Suprapubic skin (tissue), 4 donors: ENCODE data around the gene TRABD2A. TPM values are rescaled to one million over a fixed set of nuclear protein-coding genes. Genes with fewer than 3 reads are reported as not detected.

Source experiments
- DNase-seq, 2 donors: peaks; one replicate each; pipeline ENCODE4 v3.0.0-alpha.2; 2019; ENCODE audit warnings: low spot score in 2 of 2
- H3K27ac ChIP-seq: fragments of 200-600 bp; sonication (generic); one replicate; pipeline ENCODE4 v1.5.1; 2019
- H3K27me3 ChIP-seq: fragments of 200-600 bp; sonication (generic); one replicate; pipeline ENCODE4 v1.5.1; 2019
- H3K36me3 ChIP-seq: fragments of 200-600 bp; sonication (generic); one replicate; pipeline ENCODE4 v1.5.1; 2019
- H3K4me1 ChIP-seq: fragments of 200-600 bp; sonication (generic); one replicate; pipeline ENCODE4 v1.5.1; 2019
- H3K4me3 ChIP-seq: fragments of 200-600 bp; sonication (generic); one replicate; pipeline ENCODE4 v1.5.1; 2019; ENCODE audit warnings: mild to moderate bottlenecking
- H3K9me3 ChIP-seq: fragments of 200-600 bp; sonication (generic); one replicate; pipeline ENCODE4 v1.5.1; 2019
- EP300 ChIP-seq: sonication (generic); formaldehyde crosslinking; IDR thresholded peaks from one replicate; pipeline ENCODE4 v1.6.1; 2017; ENCODE audit warnings: antibody characterized with exemption
- POLR2A ChIP-seq, 2 donors: fragments of 450-650 bp; IDR thresholded peaks; one replicate each; pipeline ENCODE4 v1.6.1; 2017; ENCODE audit warnings: antibody characterized with exemption in 2 of 2, mild to moderate bottlenecking in 2 of 2, moderate library complexity in 2 of 2
- POLR2AphosphoS5 ChIP-seq, 3 donors: sonication (generic); formaldehyde crosslinking; IDR thresholded peaks; one replicate each; pipeline ENCODE4 v1.6.1; 2017; ENCODE audit warnings: antibody characterized with exemption in 3 of 3
- WGBS: methylation state at CpG from one replicate; pipeline ENCODE4 v1.1.5; 2018; 5-methylcytosine and 5-hydroxymethylcytosine counted together
- total RNA-seq, 4 donors: library from RNA; depleted of rRNA; stranded (reverse); fragments of >200 nt; gene quantifications; one replicate each; pipeline ENCODE4 v1.1.0, GENCODE V29; 2016
- TF ChIP-seq, protein P1 (sequence below), 2 donors: fragments of 200-600 bp in 1 of 2; fragments of 450-650 bp in 1 of 2; sonication (generic) in 1 of 2; IDR thresholded peaks; one replicate each; pipeline ENCODE4 v1.5.1; 2016 to 2019; ENCODE audit warnings: antibody characterized with exemption in 2 of 2, mild to moderate bottlenecking in 1 of 2, moderate library complexity in 1 of 2

Gene TRABD2A
- total RNA-seq, 4 donors from 2014 or later, result 0.68 to 2.4 (median 1.7) TPM; not detected in 1

DNA sequence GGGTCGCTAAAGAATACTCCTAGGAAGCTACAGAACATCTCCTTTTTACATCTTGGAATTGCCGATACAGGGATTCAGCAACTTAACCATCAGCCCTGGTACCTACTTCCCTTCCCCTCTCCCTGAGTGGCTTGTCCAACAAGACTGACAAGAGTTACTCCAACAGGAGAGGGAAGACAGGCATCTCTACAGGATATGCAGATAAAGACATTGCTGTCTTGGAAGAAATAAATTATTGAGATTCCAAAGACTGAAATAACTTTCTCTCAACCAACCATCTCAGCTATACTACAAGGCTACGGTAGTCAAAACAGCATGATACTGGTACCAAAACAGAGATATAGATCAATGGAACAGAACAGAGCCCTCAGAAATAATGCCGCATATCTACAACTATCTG is 87.2 kb downstream of the TRABD2A start:
- Histone ChIP-seq H3K9me3 (no peaks in the 10 kb centered on the region), H3K4me3 (no peak overlapping the region), H3K4me1 (no peaks in the 10 kb centered on the region), H3K27me3 (no peaks in the 10 kb centered on the region), H3K27ac (no peak overlapping the region), H3K36me3 (no peaks in the 10 kb centered on the region)
- TF ChIP-seq POLR2A (IDR thresholded peaks at IDR 0.05) (no peak), EP300 (no peak), POLR2AphosphoS5 (IDR thresholded peaks at IDR 0.05) (no peak)
- TF ChIP-seq, protein P1, sequence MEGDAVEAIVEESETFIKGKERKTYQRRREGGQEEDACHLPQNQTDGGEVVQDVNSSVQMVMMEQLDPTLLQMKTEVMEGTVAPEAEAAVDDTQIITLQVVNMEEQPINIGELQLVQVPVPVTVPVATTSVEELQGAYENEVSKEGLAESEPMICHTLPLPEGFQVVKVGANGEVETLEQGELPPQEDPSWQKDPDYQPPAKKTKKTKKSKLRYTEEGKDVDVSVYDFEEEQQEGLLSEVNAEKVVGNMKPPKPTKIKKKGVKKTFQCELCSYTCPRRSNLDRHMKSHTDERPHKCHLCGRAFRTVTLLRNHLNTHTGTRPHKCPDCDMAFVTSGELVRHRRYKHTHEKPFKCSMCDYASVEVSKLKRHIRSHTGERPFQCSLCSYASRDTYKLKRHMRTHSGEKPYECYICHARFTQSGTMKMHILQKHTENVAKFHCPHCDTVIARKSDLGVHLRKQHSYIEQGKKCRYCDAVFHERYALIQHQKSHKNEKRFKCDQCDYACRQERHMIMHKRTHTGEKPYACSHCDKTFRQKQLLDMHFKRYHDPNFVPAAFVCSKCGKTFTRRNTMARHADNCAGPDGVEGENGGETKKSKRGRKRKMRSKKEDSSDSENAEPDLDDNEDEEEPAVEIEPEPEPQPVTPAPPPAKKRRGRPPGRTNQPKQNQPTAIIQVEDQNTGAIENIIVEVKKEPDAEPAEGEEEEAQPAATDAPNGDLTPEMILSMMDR (IDR thresholded peaks at IDR 0.05), result no peak
- WGBS, result 88% methylated on average over 4 of the region's 4 CpGs
- DNase-seq, result no peak

- H3K27me3 ChIP-seq, result no peaks in the 10 kb centered on the region
- TF ChIP-seq POLR2AphosphoS5 (IDR thresholded peaks at IDR 0.05) (no peak), EP300 (no peak), POLR2A (IDR thresholded peaks at IDR 0.05) (no peak)
- TF ChIP-seq, protein P1 (IDR thresholded peaks at IDR 0.05), result no peak
- no peak for DNase-seq
- no peaks in the 10 kb centered on the region for H3K4me1 ChIP-seq
- no peaks in the 10 kb centered on the region for H3K9me3 ChIP-seq
- H3K27ac ChIP-seq, result no peak overlapping the region
- no peak overlapping the region for H3K4me3 ChIP-seq
- H3K36me3 ChIP-seq, result no peaks in the 10 kb centered on the region
- 95% methylated on average over 6 of the region's 6 CpGs for WGBS
Measured at GRCh38 chr2:84792856-84793522, 87.9 kb downstream of the TRABD2A start.

GRCh38 chr2:84788498-84788897 is 92.4 kb downstream of the TRABD2A start:
- no peak overlapping the region for H3K27ac ChIP-seq
- TF ChIP-seq POLR2AphosphoS5 (IDR thresholded peaks at IDR 0.05), result no peak
- no peak for TF ChIP-seq POLR2A (IDR thresholded peaks at IDR 0.05)
- no peaks in the 10 kb centered on the region for H3K9me3 ChIP-seq
- H3K27me3 ChIP-seq, result no peaks in the 10 kb centered on the region
- DNase-seq, result no peak
- no peaks in the 10 kb centered on the region for H3K4me1 ChIP-seq
- H3K36me3 ChIP-seq, result no peaks in the 10 kb centered on the region
- H3K4me3 ChIP-seq, result no peak overlapping the region
- WGBS, result 71% methylated on average over 3 of the region's 3 CpGs

- no peak overlapping the region for H3K27ac ChIP-seq
- H3K27me3 ChIP-seq, result no peaks in the 10 kb centered on the region
- H3K4me1 ChIP-seq, result no peaks in the 10 kb centered on the region
- 83% methylated on average over 1 of the region's 1 CpG for WGBS
- TF ChIP-seq, protein P1 (IDR thresholded peaks at IDR 0.05), result no peak
- TF ChIP-seq EP300, result no peak
- no peak for TF ChIP-seq POLR2AphosphoS5 (IDR thresholded peaks at IDR 0.05)
- TF ChIP-seq POLR2A (IDR thresholded peaks at IDR 0.05), result no peak
- H3K4me3 ChIP-seq, result no peak overlapping the region
- no peaks in the 10 kb centered on the region for H3K9me3 ChIP-seq
- DNase-seq, result no peak
- H3K36me3 ChIP-seq, result no peaks in the 10 kb centered on the region
Measured at GRCh38 chr2:84788027-84788426, 92.9 kb downstream of the TRABD2A start.

- no peaks in the 10 kb centered on the region for H3K36me3 ChIP-seq
- no peak for DNase-seq
- no peaks in the 10 kb centered on the region for H3K4me1 ChIP-seq
- no peaks in the 10 kb centered on the region for H3K9me3 ChIP-seq
- H3K27me3 ChIP-seq, result no peaks in the 10 kb centered on the region
- no peak overlapping the region for H3K4me3 ChIP-seq
- H3K27ac ChIP-seq, result no peak overlapping the region
- no peak for TF ChIP-seq EP300
- no peak for TF ChIP-seq POLR2AphosphoS5 (IDR thresholded peaks at IDR 0.05)
- no peak for TF ChIP-seq POLR2A (IDR thresholded peaks at IDR 0.05)
- TF ChIP-seq, protein P1 (IDR thresholded peaks at IDR 0.05), result no peak
Measured at GRCh38 chr2:84786601-84787000, 94.3 kb downstream of the TRABD2A start.

GRCh38 chr2:84785950-84786349 is 94.9 kb downstream of the TRABD2A start:
- Histone ChIP-seq H3K36me3 (no peaks in the 10 kb centered on the region), H3K27ac (no peak overlapping the region), H3K9me3 (no peaks in the 10 kb centered on the region), H3K4me3 (no peak overlapping the region), H3K4me1 (no peaks in the 10 kb centered on the region), H3K27me3 (no peaks in the 10 kb centered on the region)
- TF ChIP-seq POLR2A (IDR thresholded peaks at IDR 0.05) (no peak), EP300 (no peak), POLR2AphosphoS5 (IDR thresholded peaks at IDR 0.05) (no peak)
- TF ChIP-seq, protein P1 (IDR thresholded peaks at IDR 0.05), result no peak
- 87% methylated on average over 4 of the region's 4 CpGs for WGBS
- DNase-seq, result no peak
